CD1c-positive myeloid dendritic cell (primary cell): Measurements from ENCODE around the gene OR13C5.
"Not testable (repeated sequence)": the region's sequence is repeated elsewhere in the genome, so short reads cannot be mapped to it uniquely, and the experiment has no call there.

Source experiments
- DNase-seq: peaks from one replicate; pipeline ENCODE4 v3.0.0-alpha.2; 2016; ENCODE audit errors: extremely low spot score

The OR13C5 gene, protein sequence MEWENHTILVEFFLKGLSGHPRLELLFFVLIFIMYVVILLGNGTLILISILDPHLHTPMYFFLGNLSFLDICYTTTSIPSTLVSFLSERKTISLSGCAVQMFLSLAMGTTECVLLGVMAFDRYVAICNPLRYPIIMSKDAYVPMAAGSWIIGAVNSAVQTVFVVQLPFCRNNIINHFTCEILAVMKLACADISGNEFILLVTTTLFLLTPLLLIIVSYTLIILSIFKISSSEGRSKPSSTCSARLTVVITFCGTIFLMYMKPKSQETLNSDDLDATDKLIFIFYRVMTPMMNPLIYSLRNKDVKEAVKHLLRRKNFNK

DNA sequence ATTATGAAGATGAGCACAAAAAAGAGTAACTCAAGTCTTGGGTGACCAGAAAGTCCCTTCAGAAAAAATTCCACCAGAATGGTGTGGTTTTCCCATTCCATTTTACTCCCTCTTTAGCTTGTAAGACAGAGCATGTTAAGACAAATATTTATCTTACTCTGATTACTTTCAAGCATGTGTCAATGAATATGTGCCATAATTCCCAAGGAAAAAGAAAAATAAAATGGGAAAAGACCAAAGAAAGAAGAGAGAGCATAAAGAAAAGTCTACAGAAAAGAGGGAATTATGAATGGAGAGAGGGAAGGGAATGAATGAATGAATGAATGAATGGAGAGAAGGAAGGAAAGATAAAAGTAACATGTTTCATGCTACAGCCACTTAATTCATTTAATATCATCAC is at the start of gene OR13C5:
Gene OR13C5 (minus strand): TSS at position 101 of the 400 bp plus-strand sequence. CDS start 0 bp downstream, at position 101.
- DNase-seq, result not testable (repeated sequence)

DNA sequence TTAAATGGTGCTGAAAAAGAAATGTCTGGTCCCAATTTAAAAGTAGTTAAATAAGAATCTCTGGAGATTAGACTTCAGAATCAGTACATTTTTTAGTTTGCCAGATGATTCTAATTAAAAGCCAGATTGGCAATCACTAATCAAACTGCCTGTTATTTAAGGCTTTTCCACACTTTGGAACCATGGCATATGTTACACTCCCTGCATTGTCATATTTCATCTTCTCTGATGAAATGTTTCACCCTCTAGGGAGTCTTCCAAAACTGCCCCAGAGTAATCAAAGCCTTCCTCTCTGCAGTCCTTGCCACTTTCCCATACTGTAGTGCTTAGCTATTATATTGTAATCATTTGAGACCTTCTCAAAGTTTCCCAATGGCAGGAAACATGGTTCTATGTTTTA is 36.2 kb upstream of the OR13C5 start:
- DNase-seq, result no peak

DNA sequence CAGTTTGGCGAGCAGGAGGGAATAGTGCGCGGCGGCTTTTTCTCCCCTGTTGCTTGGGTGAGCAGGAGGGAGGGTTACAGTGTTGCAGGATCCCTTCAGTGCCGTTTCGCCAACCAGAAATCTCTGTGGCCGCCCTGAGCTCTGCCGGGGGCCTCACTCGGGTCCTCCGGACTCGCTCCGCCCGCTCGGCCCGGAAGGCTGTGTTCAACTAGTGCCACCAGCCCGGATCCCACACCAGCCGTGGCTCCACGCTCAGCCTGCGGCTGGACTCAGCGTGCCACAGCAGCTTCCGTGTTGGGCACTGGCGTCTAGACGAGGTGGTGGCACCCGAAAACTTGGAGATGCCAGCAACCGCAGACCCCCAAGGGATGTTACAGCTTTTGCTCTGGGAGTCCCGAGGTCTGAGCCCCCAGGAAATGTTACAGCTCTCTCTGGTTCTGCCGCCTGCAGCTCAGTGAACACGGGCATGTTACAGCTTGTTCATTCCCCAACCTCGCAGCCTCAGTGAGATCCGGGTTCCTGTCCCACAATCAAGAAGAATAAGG is 34.8 kb upstream of the OR13C5 start:
- DNase-seq, result no peak

DNA sequence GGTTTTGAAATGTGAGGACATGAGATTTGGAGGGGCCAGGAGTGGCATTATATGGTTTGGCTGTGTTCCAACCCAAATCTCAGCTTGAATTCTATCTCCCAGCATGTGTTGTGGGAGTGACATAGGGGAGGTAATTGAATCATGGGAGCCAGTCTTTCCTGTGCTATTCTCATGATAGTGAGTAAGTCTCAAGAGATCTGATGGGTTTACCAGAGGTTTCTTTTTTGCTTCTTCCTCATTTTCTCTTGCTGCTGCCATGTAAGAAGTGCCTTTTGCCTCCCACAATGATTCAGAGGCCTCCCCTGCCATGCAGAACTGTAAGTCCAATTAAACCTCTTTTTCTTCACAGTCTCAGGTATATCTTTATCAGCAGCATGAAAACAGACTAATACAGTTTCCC is 26.8 kb upstream of the OR13C5 start:
- not testable (repeated sequence) for DNase-seq

DNA sequence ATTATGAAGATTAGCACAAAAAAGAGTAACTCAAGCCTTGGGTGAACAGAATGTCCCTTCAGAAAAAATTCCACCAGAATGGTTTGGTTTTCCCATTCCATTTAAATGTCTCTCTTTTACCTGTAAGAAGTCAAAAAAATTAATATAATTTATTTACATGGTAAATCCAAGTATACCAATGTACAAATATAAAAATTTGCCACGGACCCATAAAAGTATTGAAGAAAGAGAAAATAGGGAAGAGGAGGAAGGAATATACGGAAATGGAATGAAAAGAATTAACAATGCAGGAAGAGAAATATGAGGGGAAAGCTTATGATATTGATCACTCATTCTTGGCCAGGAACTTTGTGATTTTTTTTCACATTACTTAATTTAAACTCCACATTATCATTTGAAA is 18.9 kb upstream of the OR13C5 start, which contains the start of gene OR13C9:
Gene OR13C9 (minus strand): TSS at position 101 of the 400 bp plus-strand sequence. CDS start 0 bp downstream, at position 101.
- DNase-seq, result no peak

DNA sequence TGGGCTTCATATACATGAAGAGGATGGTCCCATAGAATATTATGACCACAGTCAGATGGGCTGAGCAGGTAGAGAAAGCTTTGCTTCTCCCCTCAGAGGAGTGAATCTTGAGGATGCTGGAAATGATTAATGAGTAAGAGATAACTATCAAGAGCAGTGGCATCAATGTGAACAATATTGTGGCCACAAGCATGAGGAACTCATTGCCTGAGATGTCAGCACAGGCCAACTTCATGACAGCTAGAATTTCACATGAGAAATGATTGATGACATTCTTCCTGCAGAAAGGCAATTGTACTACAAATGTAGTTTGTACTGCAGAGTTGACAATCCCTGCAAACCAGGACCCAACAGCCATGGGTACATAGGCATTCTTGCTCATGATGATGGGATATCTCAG is 18.2 kb upstream of the OR13C5 start:
- no peak for DNase-seq

DNA sequence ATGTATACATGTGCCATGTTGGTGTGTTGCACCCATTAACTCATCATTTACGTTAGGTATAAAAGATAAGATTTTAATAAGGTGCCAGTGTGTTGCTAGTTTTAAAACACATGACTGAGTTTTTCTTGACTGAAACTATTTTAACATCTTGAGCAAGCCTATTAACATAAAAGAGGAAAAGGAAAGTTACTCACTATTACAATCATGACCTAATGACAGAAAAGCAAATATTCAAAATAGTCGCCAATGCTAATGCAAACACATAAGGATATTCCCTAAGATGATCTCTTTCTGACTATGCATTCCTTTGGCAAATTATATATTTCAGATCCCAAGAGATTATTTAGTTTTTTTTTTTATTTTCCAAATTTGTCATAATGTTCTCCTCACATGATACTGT is 12.0 kb upstream of the OR13C5 start:
- no peak for DNase-seq

DNA sequence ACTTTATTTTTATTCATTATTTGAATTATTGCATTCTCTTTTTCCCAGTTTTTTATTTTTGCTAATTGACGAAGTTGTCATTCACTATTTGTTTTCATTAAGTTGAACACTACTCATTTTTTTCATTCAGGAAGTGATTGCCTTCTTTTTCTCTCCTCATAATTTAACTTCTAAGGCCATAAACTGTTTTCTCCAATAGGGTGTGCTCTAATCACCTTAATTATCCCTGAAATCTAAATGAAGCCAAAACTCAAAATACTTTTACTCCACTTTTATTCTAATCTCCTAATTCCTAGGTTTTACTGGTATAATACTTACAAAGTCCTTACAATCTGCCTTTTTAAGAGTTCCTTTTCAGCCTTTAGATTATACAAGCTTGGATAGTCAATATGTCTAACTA is 9.1 kb upstream of the OR13C5 start:
- no peak for DNase-seq

DNA sequence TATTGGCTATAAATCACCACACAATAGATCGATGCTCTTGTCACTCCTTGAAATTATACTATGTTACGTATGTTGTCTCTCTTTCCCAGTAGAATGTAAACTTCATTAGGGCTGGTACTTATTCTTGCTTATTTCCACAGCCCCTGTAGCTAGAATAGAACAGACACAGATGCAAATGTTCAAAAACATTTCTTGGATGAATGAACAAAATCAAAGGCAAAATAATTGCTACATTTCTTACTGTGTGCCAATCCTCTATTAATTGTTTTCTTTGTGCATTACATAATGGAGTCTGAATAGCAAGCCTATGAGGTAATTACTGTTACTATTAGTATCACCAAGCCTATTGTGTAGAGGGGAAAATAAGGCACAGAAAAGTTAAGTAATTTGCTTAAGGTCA is 6.9 kb upstream of the OR13C5 start:
- DNase-seq, result no peak

DNA sequence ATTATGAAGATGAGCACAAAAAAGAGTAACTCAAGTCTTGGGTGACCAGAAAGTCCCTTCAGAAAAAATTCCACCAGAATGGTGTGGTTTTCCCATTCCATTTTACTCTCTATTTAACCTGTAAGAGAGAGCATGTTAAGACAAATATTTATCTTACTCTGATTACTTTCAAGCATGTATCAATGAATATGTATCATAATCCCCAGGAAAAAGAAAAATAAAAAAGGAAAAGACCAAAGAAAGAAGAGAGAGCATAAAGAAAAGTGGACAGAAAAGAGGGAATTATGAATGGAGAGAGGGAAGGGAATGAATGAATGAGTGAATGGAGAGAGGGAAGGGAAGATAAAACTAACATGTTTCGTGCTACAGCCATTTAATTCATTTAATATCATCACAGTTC is 6.3 kb upstream of the OR13C5 start, which contains the start of gene OR13C2:
Gene OR13C2 (minus strand): TSS at position 101 of the 400 bp plus-strand sequence. CDS start 0 bp downstream, at position 101.
- not testable (repeated sequence) for DNase-seq

DNA sequence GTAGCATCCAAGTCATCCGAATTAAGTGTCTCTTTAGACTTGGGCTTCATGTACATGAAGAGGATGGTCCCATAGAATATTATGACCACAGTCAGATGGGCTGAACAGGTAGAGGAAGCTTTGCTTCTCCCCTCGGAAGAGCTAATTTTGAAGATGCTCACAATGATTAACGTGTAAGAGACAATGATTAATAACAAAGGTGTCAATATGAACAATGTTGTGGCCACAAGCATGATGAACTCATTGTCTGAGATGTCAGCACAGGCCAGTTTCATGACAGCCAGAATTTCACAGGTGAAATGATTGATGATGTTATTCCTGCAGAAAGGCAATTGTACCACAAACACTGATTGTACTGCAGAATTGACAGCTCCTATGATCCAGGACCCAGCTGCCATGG is 5.6 kb upstream of the OR13C5 start:
- no peak for DNase-seq

DNA sequence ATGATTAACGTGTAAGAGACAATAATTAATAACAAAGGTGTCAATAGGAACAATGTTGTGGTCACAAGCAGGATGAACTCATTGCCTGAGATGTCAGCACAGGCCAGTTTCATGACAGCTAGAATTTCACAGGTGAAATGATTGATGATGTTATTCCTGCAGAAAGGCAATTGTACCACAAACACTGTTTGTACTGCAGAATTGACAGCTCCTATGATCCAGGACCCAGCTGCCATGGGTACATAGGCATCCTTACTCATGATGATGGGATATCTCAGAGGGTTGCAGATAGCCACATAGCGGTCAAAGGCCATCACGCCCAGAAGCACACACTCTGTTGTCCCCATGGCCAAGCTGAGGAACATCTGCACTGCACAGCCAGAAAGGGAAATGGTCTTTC is 464 bp downstream of the OR13C5 start:
- not testable (repeated sequence) for DNase-seq

DNA sequence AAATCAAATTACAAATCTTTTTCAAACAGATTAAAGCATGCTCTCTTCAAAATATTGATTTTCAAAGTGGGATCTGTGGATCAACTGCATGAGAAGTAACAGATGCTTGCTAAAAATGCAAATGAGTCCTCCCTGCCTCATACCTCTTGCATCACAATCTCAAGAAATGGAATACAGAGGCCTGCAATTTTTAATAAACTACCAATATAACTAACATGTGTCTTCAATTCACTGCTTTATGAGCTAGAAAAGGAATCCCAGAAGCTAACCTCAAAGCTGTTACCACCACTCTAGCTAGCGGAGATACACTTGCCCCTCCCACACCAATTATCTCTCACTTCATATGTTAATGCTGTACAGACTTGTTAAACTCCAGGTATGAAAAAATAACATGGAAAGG is 9.6 kb downstream of the OR13C5 start:
- DNase-seq, result no peak

DNA sequence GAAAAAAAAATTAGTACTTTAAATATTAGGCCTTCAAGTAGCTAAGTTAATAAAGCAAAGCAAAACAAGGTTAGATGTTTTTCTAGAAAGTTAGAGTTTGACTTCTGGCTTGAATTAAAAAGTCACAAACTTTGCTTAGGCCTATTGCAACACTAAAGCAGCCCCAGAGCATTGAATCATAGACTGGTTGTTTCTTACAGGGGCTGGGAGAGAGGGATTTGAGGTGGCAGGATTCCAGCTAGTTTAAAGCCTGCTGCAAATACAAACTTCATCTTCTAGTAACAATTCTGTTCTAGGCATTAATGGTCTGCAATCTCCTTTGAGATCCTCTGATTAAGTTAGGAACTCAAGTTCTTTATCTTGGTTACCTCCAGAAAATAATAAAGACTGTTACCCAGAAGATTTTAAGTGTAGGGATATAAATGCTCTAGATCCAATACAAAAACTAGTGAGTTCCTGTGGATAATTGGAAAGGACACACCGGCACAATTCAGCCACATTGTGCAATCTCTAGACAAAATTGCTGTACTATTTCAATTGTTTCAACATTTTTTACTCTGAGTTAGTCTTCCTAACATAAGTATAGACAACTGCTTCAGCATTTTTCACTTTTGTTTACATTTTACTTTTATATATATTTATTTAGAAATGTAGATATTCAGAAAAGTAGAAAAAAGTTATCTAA is 12.6 kb downstream of the OR13C5 start:
- no peak for DNase-seq

DNA sequence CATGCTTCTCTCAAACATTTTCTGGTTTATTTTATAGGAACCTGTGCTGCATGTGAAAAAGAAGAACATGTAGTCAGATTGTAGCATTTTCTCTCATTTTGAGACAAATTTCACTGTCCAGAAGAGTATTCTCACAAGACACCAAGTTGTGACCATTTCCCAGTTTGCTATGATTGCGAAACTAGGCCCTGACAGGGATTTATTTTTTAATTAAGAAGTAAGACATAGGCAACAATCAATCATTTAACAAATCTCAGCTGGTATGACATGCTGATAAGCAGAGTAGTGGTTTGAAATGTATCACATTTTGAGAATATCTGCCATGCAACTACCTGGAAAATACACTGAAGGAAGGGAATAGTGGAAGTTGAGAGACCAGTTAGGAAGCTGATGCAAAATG is 18.7 kb downstream of the OR13C5 start:
- no peak for DNase-seq

DNA sequence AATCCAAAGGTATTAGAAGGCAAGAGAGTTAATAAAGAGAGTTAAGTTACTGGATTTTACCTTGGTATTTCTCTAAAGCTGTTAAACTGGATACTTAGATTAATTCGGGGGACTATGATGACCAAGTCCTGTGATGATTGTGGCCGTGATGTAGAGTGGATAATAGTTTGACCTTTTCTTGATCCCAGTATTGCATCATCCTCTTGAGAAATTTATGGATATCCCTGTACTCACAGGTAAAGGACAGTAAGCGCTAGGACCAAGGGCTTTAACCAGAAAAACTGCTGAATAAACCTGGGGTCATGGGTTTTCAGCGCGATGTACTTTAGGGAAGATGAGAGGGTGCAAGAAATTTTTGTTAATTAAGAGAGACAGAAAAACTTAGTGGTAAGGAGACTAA is 21.9 kb downstream of the OR13C5 start:
- no peak for DNase-seq

DNA sequence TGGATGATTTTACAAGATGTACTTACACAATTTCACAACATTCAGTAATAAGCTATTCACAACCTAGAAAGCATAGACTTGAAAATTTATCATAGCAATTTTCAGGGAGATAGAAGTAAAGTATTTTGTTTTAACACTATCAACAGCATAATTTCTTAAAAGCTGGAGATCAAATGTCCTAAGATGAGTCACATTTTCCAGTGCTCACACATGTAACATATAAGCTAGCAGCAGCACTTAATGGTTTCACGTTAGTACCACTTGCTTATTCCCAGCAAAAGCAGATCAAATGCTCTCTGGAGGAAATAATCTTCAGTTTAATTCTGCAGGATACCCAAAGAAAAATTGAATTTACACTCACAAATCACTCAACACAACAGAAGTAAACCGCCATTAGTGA is 23.8 kb downstream of the OR13C5 start:
- DNase-seq, result no peak

DNA sequence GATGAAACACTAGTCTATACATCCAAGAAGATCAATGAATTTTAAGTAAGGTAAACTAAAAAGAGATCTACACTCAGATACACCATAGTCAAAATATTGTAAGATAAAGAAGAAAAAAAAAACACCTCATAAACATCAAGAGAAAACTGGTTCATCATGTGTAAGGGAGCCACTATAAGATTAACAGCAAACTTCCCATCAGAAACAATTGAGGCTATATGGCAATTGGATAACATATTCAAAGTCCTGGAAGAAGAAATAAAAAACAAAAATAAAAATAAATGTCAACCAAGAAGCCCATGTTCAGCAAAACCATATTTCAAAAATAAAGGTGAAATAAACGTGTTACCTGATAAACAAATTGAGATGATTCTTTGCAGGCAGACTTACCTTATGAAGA is 26.6 kb downstream of the OR13C5 start:
- no peak for DNase-seq

DNA sequence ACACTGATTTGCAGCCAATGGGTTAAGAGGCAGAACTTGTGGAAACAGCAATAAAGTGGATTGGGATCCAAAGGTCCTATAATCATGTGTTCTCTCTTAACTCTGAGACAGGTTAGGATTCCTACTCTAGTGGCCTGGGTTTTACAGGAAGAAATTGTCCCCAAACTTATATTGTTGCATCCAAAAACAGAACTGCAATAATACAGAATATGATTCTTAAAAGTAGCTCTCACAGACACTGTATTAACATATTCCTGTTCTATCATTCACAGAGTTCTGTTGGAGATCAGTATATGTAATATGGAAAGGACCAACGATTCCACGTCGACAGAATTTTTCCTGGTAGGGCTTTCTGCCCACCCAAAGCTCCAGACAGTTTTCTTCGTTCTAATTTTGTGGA is 30.3 kb downstream of the OR13C5 start, which contains the start of gene OR13C8:
Gene OR13C8 (plus strand): TSS at position 301 of the 400 bp plus-strand sequence. CDS start 0 bp downstream, at position 301.
- no peak for DNase-seq

DNA sequence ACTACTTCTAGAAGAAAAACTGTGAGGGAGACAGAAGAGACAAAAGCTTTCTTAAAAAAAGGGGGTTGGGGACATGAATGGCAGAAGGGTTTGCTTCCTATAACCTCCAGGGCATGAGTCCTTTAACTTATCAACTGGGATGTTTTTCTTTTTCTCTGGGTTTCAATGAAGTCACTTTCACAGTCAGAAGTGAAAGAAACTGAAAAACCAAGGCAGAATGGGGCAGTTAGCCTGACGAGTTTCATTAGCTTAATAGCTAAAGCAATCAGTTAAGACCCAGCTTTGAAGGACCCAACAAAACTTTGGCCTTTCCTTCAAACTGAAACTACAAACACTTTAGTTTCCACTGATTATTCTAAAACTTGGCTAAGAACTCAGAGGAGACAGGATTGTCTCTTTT is 34.9 kb downstream of the OR13C5 start:
- DNase-seq, result no peak

DNA sequence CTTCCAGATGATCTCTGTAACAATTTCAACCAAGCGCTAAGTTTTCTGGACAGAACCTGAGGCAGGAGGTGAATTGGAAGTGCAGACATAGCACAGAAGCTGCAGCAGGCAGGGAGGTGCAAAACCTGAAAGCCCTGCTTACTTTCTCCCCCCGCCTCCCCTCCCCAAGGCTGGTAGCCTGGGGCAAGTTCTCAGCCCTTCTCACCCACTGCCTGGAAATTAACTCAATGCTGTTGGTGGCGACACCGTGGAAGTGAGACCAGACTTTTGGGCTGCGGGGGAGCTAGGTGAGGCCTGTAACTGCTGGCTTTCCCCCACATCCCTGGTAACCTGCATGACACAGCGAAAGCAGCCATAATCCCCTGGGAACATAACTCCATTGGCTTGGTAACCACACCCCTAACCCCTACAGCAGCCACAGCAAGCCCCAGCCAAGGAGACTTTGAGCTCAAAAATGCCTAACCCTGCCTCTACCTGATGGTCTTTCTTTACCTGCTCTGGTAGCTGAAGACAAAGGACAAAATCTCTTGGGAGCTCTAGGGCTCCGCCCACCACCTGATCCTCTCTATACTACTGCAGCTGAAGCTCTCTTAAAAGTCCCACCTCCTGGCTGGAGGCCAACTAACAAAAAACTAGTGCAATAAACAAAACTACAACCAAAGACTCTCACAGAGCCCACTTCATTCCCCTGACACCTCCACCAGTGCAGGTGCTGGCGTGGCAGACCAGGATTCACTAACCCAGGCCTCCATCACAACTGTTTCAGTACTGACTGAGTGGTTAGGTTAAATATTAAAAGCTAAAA is 42.2 kb downstream of the OR13C5 start:
- DNase-seq, result no peak

DNA sequence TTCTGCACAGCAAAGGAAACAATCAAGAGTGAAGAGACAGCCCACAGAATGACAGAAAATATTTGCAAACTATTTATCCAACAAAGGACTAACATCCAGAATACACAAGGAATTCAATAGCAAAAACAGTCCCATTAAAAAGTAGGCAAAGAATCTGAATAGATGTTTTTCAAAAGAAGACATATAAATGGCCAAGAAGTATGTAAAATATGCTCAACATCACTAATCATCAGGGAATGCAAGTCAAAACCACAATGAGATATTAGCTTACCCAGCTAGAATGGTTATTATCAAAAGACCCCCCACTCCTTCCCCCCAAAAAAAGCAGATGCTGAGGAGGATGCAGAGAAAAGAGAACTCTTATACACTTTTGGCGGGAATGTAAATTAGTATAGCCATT is 43.7 kb downstream of the OR13C5 start:
- no peak for DNase-seq
